Dendritic cell treated with granulocyte-macrophage colony-stimulating factor and Interleukin-4, amounts not matched to agents 40 ng/mL and 50 ng/mL, for 4 days (primary cell): ENCODE measurements around the gene GRIK4.

Experiments
- H3K27ac Mint-ChIP-seq: one replicate; pipeline ENCODE4 v1.8.0; 2022; ENCODE audit warnings: mild to moderate bottlenecking, mixed read lengths
- H3K27me3 Mint-ChIP-seq: one replicate; pipeline ENCODE4 v1.8.0; 2022; ENCODE audit warnings: mild to moderate bottlenecking, mixed read lengths
- H3K36me3 Mint-ChIP-seq: one replicate; pipeline ENCODE4 v1.8.0; 2022; ENCODE audit warnings: low read depth, mixed read lengths
- H3K4me1 Mint-ChIP-seq: one replicate; pipeline ENCODE4 v1.8.0; 2022; ENCODE audit warnings: low read depth, mixed read lengths
- H3K4me3 Mint-ChIP-seq: one replicate; pipeline ENCODE4 v1.8.0; 2022; ENCODE audit warnings: mild to moderate bottlenecking, moderate library complexity, mixed read lengths
- H3K9me3 Mint-ChIP-seq: one replicate; pipeline ENCODE4 v1.8.0; 2022; ENCODE audit warnings: mixed read lengths
- intact Hi-C: fragments of 100-400 bp; cut with micrococcal nuclease; formaldehyde crosslinking; loops from one replicate; pipeline ENCODE4 v1.15.0; 2022

Gene GRIK4

DNA sequence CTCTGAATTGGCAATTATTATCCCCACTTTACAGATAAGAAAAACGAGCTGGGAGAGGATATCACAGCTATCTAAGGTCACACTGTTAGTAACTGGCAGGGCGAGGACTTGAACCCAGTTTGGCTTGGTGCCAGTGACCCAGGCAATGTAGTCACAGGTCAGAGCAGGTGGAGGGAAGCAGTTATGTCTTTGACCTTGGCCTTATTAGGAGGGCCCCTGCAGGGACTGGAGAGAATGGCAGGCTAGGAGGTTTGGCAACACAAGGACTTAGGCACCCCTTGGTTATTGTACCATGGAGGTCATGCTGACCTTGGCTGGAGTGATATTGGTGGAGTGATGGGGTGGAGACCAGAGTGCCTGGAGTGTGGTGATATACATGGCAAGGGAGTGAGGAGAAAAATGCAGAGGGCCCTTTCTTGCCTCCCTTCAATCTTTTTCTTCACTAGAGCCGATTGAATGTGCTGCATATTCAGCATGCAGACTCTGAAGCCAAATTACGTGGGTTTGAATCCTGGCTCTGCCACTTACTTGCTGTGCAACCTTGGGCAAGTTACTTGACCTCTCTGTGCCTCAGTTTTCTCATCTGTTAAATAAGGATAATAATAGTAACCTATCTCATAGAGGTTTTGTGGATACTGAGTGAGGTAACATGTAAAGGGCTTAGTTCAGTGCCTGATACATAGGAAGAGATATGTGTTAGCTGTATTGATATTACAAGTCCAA lies 419.7 kb downstream of the GRIK4 start:
- Mint-ChIP-seq H3K9me3 (no peaks in the 10 kb centered on the region), H3K4me1 (no peaks in the 10 kb centered on the region), H3K36me3 (no peaks in the 10 kb centered on the region), H3K27me3 (peaks cover 4% of the 10 kb centered on the region), H3K27ac (no peak overlapping the region), H3K4me3 (no peak overlapping the region)
- intact Hi-C loops = loop anchor here (10.0 kb wide), 1 partner anchor 264 kb away; no protein-coding TSS in a partner anchor

GRCh38 chr11:120932305-120932915 lies 420.9 kb downstream of the GRIK4 start:
- H3K4me3 Mint-ChIP-seq = no peak overlapping the region
- intact Hi-C loops = loop anchor here (10.0 kb wide), 1 partner anchor 262 kb away; no protein-coding TSS in a partner anchor
- peaks cover 11% of the 10 kb centered on the region for H3K27me3 Mint-ChIP-seq
- no peaks in the 10 kb centered on the region for H3K4me1 Mint-ChIP-seq
- H3K36me3 Mint-ChIP-seq = no peaks in the 10 kb centered on the region
- no peaks in the 10 kb centered on the region for H3K9me3 Mint-ChIP-seq
- no peak overlapping the region for H3K27ac Mint-ChIP-seq

GRCh38 chr11:120936356-120936755 lies 424.8 kb downstream of the GRIK4 start:
- Mint-ChIP-seq H3K9me3 (no peaks in the 10 kb centered on the region), H3K27ac (no peak overlapping the region), H3K4me3 (no peak overlapping the region), H3K36me3 (no peaks in the 10 kb centered on the region), H3K27me3 (peaks cover 18% of the 10 kb centered on the region), H3K4me1 (no peaks in the 10 kb centered on the region)
- intact Hi-C loops = loop anchor here (5.0 to 10.0 kb wide), 2 partner anchors 176 to 258 kb away; no protein-coding TSS in a partner anchor

DNA sequence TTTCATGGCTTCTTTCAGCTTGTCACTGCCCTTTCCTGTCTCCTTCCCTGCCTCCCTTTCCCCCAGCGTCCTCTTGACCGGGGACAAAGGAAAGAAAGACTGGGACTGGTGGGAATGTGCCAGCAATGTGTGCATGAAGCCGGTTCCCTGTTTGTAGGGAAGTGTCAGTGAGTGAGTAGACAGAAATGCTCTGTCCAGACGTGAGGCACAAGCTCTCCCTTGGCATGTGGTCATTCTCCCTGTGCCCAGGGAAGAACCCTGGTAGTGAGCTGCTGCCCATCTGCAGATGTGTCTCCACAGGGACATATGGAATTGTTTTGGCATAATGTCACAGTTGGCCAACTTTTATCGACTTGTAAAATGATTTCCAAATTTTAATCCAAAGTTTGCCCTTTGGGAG lies 426.0 kb downstream of the GRIK4 start:
- H3K4me3 Mint-ChIP-seq = no peak overlapping the region
- H3K27me3 Mint-ChIP-seq = peaks cover 18% of the 10 kb centered on the region
- intact Hi-C loops = loop anchor here (5.0 to 10.0 kb wide), 2 partner anchors 175 to 257 kb away; no protein-coding TSS in a partner anchor
- no peak overlapping the region for H3K27ac Mint-ChIP-seq
- no peaks in the 10 kb centered on the region for H3K4me1 Mint-ChIP-seq
- H3K36me3 Mint-ChIP-seq = no peaks in the 10 kb centered on the region
- no peaks in the 10 kb centered on the region for H3K9me3 Mint-ChIP-seq

- intact Hi-C loops = loop anchor here (5.0 to 10.0 kb wide), 2 partner anchors 174 to 257 kb away; no protein-coding TSS in a partner anchor
Measured at GRCh38 chr11:120938260-120938659, 426.7 kb downstream of the GRIK4 start.

GRCh38 chr11:120940160-120940848 lies 428.8 kb downstream of the GRIK4 start:
- Mint-ChIP-seq H3K4me1 (no peaks in the 10 kb centered on the region), H3K27ac (no peak overlapping the region), H3K36me3 (no peaks in the 10 kb centered on the region), H3K9me3 (peaks cover 17% of the 10 kb centered on the region), H3K4me3 (no peak overlapping the region), H3K27me3 (peaks cover 14% of the 10 kb centered on the region)
- intact Hi-C loops = no loop called here

More at GRCh38 chr11:120938260-120938659, 426.7 kb downstream of the GRIK4 start:
- no peaks in the 10 kb centered on the region for H3K36me3 Mint-ChIP-seq
- H3K4me1 Mint-ChIP-seq = no peaks in the 10 kb centered on the region
- no peak overlapping the region for H3K27ac Mint-ChIP-seq
- no peaks in the 10 kb centered on the region for H3K9me3 Mint-ChIP-seq
- H3K27me3 Mint-ChIP-seq = peaks cover 18% of the 10 kb centered on the region
- no peak overlapping the region for H3K4me3 Mint-ChIP-seq

- H3K27ac Mint-ChIP-seq = no peak overlapping the region
- H3K4me1 Mint-ChIP-seq = no peaks in the 10 kb centered on the region
- H3K9me3 Mint-ChIP-seq = peaks cover 19% of the 10 kb centered on the region
- no peak overlapping the region for H3K4me3 Mint-ChIP-seq
- peaks cover 14% of the 10 kb centered on the region for H3K27me3 Mint-ChIP-seq
- no peaks in the 10 kb centered on the region for H3K36me3 Mint-ChIP-seq
- intact Hi-C loops = no loop called here
Measured at GRCh38 chr11:120941000-120941399, 429.5 kb downstream of the GRIK4 start.

- Mint-ChIP-seq H3K4me1 (no peaks in the 10 kb centered on the region), H3K27me3 (peaks cover 5% of the 10 kb centered on the region), H3K27ac (no peak overlapping the region), H3K4me3 (no peak overlapping the region), H3K9me3 (peaks cover 19% of the 10 kb centered on the region), H3K36me3 (no peaks in the 10 kb centered on the region)
- intact Hi-C loops = no loop called here
Measured at GRCh38 chr11:120942701-120943100, 431.2 kb downstream of the GRIK4 start.

DNA sequence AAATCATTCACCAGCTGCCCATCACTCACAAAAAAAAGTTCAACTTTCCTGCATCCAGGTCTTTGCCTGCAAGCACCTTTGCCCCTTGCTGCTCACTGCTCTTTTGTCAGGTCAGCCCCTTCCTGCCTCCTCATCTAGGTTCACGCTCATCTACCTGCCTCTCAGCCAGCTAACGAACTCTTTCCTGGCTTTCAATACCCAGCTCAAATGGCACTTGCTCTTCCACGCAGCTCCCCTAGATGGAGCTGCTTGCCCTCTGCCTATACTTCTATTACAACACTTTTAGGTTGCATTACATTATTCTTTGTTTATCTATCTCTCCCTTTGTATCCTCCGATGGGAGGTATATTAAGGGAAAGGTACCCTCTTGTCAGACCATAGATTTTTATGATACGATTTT lies 433.5 kb downstream of the GRIK4 start:
- intact Hi-C loops = no loop called here
- Mint-ChIP-seq H3K27ac (no peak overlapping the region), H3K27me3 (peaks cover 4% of the 10 kb centered on the region), H3K4me1 (no peaks in the 10 kb centered on the region), H3K36me3 (no peaks in the 10 kb centered on the region), H3K9me3 (peaks cover 19% of the 10 kb centered on the region), H3K4me3 (no peak overlapping the region)

DNA sequence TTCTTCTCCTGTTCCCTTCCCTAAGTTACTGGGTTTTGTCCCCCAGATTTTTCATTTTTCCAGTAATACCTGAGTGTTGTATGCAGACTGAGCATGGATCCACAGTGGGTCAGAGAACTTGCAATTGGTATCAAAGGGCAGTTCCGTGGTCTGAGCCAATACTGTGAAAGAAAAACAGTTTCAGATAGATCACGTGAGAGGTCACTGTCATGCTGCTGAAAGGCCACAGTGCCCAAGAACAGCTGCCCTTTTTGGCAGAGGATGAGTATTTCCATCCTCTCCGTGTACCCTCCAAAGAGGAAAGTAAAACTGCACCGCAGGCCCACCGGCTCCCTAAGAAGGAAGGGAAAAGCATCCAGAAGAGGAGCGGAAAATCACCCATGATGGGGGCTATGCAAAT lies 439.3 kb downstream of the GRIK4 start:
- Mint-ChIP-seq H3K9me3 (no peaks in the 10 kb centered on the region), H3K4me3 (no peak overlapping the region), H3K27ac (no peak overlapping the region), H3K27me3 (peaks cover 11% of the 10 kb centered on the region), H3K4me1 (peaks cover 7% of the 10 kb centered on the region), H3K36me3 (no peaks in the 10 kb centered on the region)
- intact Hi-C loops = loop anchor here (10.0 kb wide), 1 partner anchor 436 kb away; the partner anchor contains the start of gene GRIK4

DNA sequence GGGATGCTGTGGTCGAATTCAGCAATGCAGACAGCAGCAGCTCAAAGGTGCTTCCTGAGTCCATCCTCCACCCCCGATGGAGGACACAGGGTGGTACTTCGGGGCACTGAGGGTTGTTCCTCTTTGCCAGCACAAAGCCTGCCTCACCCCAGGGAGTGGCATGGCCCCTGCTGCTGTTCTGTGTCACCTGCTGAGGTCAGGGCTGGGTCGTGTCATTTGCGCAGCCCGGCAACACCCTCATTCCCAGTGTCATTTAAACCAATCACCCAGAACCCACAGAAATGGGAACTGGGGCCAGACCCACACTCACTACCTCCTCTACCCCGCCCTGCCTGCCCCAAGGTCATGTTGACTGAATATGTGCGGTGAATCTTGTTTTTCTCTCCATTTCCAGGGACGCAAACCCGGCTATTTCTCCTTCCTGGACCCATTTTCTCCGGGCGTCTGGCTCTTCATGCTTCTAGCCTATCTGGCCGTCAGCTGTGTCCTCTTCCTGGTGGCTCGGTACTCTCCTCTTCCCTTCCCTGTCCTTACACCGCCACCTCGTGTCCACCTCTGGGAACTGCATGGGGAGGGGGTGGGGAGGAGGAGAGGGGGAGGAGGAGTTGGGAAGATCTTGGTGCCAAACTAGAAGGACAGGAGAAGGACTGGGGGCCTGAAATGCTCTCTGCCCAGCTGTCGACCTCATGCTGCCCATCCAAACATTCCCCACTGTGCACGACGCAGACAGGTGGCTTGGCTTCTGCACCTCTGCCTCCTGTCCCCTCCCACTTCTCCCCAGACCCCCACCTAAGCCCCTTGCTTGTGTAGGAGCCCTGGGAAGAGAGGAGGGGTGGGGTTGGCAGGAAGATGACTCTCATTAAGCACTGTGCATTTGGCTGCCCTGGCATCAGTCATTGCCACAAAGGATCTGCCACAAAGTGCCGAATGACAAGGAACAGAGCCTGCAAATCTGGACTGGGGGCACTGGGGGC lies 441.2 kb downstream of the GRIK4 start:
- H3K4me3 Mint-ChIP-seq = peak overlapping the region; percentile 63
- no peaks in the 10 kb centered on the region for H3K9me3 Mint-ChIP-seq
- peak overlapping the region; percentile 58 for H3K27ac Mint-ChIP-seq
- H3K27me3 Mint-ChIP-seq = peaks cover 11% of the 10 kb centered on the region
- no peaks in the 10 kb centered on the region for H3K36me3 Mint-ChIP-seq
- intact Hi-C loops = loop anchor here (10.0 kb wide), 1 partner anchor 438 kb away; the partner anchor contains the start of gene GRIK4
- peaks cover 19% of the 10 kb centered on the region for H3K4me1 Mint-ChIP-seq

- peaks cover 19% of the 10 kb centered on the region for H3K4me1 Mint-ChIP-seq
- no peak overlapping the region for H3K4me3 Mint-ChIP-seq
- H3K36me3 Mint-ChIP-seq = no peaks in the 10 kb centered on the region
- H3K9me3 Mint-ChIP-seq = no peaks in the 10 kb centered on the region
- intact Hi-C loops = loop anchor here (10.0 kb wide), 1 partner anchor 440 kb away; the partner anchor contains the start of gene GRIK4
- H3K27ac Mint-ChIP-seq = no peak overlapping the region
- peaks cover 13% of the 10 kb centered on the region for H3K27me3 Mint-ChIP-seq
Measured at GRCh38 chr11:120954381-120954780, 442.8 kb downstream of the GRIK4 start.
